Frontal cortex (tissue), 4 donors: ENCODE data around the gene WDR83. TPM values are rescaled to one million over a fixed set of nuclear protein-coding genes. Genes with fewer than 3 reads are reported as not detected.
"Not testable (repeated sequence)": the region's sequence is repeated elsewhere in the genome, so short reads cannot be mapped to it uniquely, and the experiment has no call there.

ENCODE experiments used
- DNase-seq, 2 donors: peaks; one replicate each; pipeline ENCODE4 v3.0.0; 2012; ENCODE audit warnings: low spot score in 2 of 2
- FAIRE-seq: peaks from 2 replicates; lab custom pipeline; 2012; peaks lifted over from hg19 to GRCh38; lab: Jason Lieb, UNC
- total RNA-seq: library from RNA; depleted of rRNA; stranded (reverse); fragments of >200 nt; gene quantifications from one replicate; pipeline ENCODE4 v1.2.3, GENCODE V29; 2014
- donor health status: control.
- donor health status: control.
- donor health status: control.

Gene WDR83
- total RNA-seq, result 9.0 TPM

GRCh38 chr19:12666265-12667048, at the start of gene WDR83, which contains the start of gene MAN2B1:
WDR83 (plus strand) TSS chr19:12666807; CDS start chr19:12669791, 2,984 bp downstream.
MAN2B1 (minus strand) TSS chr19:12666742; CDS start chr19:12666701, 41 bp downstream.
- DNase-seq (peak; percentile 84 to 93), FAIRE-seq (no peak)

- no peak for DNase-seq
- no peak for FAIRE-seq
These were observed 49.0 kb upstream of the WDR83 start for GRCh38 chr19:12617646-12618045.

GRCh38 chr19:12621253-12622024, 45.2 kb upstream of the WDR83 start:
- not testable (repeated sequence) for DNase-seq, FAIRE-seq

- FAIRE-seq (no peak), DNase-seq (no peak)
These were observed 43.1 kb upstream of the WDR83 start for GRCh38 chr19:12623361-12624031.

GRCh38 chr19:12626958-12627357, 39.6 kb upstream of the WDR83 start:
- FAIRE-seq, result no peak
- no peak for DNase-seq

GRCh38 chr19:12628040-12629022, 38.3 kb upstream of the WDR83 start:
- FAIRE-seq (no peak), DNase-seq (no peak)

GRCh38 chr19:12629215-12629614, 37.4 kb upstream of the WDR83 start:
- FAIRE-seq (no peak), DNase-seq (no peak)

- DNase-seq, result no peak
- FAIRE-seq, result no peak
These were observed 30.0 kb upstream of the WDR83 start for GRCh38 chr19:12636631-12637030.

- DNase-seq (no peak), FAIRE-seq (no peak)
These were observed 27.9 kb upstream of the WDR83 start for GRCh38 chr19:12638611-12639182.

GRCh38 chr19:12639901-12640613, 26.6 kb upstream of the WDR83 start:
- FAIRE-seq, result no peak
- DNase-seq, result peak; percentile 71 to 93

GRCh38 chr19:12641456-12641855, 25.2 kb upstream of the WDR83 start:
- DNase-seq (no peak), FAIRE-seq (no peak)

GRCh38 chr19:12642506-12642905, 24.1 kb upstream of the WDR83 start:
- DNase-seq (no peak), FAIRE-seq (no peak)

- DNase-seq, FAIRE-seq: not testable (repeated sequence)
These were observed 22.9 kb upstream of the WDR83 start for GRCh38 chr19:12643716-12644115.

- DNase-seq (peak; percentile 11 to 16), FAIRE-seq (no peak)
These were observed 20.1 kb upstream of the WDR83 start for GRCh38 chr19:12646551-12646950.

GRCh38 chr19:12647047-12647446, 19.6 kb upstream of the WDR83 start:
- DNase-seq, result peak in 1 of 2 donors; percentile 12
- FAIRE-seq, result no peak

GRCh38 chr19:12647490-12648071, 19.0 kb upstream of the WDR83 start:
- DNase-seq, result peak; percentile 26 to 69
- FAIRE-seq, result no peak

- FAIRE-seq (no peak), DNase-seq (peak; percentile 28 to 52)
These were observed 18.5 kb upstream of the WDR83 start for GRCh38 chr19:12648088-12648487.

GRCh38 chr19:12649941-12650340, 16.7 kb upstream of the WDR83 start:
- DNase-seq (no peak), FAIRE-seq (no peak)
